Measurements from ENCODE around the gene MACROD2.

The MACROD2 gene

DNA sequence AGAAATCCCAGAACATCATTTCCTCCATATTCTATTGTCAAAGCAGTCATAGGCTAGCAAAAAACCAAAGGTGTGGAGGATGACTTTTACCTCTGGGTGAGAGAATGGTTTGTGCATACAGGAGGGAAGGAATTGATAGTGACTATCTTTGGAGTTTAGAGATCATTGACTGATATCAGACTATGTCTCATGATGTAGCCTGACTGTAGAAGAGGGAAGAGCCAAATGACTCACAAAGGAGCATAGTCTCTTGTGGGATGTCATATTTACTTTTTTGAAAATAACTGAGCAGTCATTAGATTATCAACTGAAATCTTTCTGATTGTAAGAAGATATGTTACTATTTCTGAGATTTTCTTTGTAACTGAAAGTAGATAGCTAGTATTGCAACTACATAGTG is 183.6 kb downstream of the MACROD2 start:
- H3K27ac ChIP-seq: no peak overlapping the region
- TF ChIP-seq, protein P1, sequence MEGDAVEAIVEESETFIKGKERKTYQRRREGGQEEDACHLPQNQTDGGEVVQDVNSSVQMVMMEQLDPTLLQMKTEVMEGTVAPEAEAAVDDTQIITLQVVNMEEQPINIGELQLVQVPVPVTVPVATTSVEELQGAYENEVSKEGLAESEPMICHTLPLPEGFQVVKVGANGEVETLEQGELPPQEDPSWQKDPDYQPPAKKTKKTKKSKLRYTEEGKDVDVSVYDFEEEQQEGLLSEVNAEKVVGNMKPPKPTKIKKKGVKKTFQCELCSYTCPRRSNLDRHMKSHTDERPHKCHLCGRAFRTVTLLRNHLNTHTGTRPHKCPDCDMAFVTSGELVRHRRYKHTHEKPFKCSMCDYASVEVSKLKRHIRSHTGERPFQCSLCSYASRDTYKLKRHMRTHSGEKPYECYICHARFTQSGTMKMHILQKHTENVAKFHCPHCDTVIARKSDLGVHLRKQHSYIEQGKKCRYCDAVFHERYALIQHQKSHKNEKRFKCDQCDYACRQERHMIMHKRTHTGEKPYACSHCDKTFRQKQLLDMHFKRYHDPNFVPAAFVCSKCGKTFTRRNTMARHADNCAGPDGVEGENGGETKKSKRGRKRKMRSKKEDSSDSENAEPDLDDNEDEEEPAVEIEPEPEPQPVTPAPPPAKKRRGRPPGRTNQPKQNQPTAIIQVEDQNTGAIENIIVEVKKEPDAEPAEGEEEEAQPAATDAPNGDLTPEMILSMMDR (IDR thresholded peaks at IDR 0.05): no peak
- TF ChIP-seq ZFX (IDR thresholded peaks at IDR 0.05; ENCODE audit: borderline replicate concordance): no peak

DNA sequence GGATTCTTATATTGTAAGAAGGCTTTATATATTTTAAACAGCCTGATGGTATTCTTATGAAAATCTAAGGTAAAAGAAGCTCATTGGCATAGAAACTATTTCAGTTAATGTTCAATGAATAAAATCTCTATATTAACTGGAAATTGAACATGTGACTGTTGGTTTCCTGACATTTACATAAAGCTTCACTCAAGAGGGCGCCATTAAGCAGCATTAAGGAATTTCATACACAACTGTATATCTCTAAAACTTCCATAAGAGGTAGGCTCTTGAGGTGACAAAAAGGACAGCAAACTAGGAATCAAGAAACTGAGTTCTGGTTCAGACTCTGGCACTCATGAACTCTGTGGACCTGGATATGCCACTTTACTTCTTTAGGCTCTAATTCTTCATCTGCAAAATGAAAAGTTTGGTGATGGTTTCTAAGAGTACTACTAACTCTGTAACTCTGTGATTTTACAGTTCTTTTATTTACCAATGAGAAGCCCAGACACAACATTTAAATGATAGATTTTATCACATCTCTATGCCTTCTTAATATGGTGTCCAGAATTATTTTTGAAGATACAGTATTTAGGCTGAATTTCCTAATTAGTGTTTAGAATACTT is 194.6 kb downstream of the MACROD2 start:
- H3K27ac ChIP-seq: no peak overlapping the region
- no peak for TF ChIP-seq ZFX (IDR thresholded peaks at IDR 0.05; ENCODE audit: borderline replicate concordance)
- TF ChIP-seq, protein P1 (IDR thresholded peaks at IDR 0.05): peak; percentile 78

DNA sequence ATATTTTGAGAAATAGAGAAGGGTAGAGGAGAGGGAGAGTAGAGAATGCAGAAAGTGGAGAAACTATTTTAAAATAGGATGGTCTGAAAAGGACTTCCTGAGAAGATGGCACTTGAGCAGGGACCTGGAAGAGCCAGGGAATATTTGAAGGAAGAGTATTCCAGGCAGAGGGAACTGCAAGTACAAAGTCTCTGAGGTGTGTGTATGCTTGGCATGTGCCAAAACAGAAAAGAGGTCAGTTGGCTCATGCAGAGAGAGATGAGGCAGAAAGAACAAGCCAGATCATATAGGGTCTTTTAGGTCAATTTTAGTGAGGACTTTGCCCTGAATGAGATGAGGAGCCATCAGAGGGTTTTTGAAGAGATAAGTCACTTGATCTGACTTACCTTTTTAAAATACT is 196.2 kb downstream of the MACROD2 start:
- TF ChIP-seq, protein P1 (IDR thresholded peaks at IDR 0.05): no peak
- no peak for TF ChIP-seq ZFX (IDR thresholded peaks at IDR 0.05; ENCODE audit: borderline replicate concordance)
- H3K27ac ChIP-seq: no peak overlapping the region

DNA sequence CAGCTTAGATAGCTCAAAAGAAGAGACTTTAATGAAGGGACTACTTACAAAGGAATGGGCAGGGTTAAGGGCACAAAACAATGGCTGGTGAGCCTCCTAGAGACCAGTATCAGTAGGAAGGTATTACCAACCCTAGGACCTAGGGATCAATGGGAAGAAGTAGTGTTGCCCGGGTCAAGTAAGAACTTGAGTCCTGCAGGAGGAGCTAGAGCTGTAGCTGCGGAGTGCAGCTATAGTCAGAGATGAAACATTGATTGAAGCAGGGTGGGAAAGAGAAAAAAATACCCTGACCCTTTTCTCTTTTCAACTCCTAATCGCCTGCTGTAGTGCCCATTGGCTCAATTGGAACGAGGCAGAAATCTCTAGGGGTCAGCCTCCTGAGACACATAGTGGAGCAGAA is 198.1 kb downstream of the MACROD2 start:
- TF ChIP-seq, protein P1 (IDR thresholded peaks at IDR 0.05): no peak
- no peak for TF ChIP-seq ZFX (IDR thresholded peaks at IDR 0.05; ENCODE audit: borderline replicate concordance)

DNA sequence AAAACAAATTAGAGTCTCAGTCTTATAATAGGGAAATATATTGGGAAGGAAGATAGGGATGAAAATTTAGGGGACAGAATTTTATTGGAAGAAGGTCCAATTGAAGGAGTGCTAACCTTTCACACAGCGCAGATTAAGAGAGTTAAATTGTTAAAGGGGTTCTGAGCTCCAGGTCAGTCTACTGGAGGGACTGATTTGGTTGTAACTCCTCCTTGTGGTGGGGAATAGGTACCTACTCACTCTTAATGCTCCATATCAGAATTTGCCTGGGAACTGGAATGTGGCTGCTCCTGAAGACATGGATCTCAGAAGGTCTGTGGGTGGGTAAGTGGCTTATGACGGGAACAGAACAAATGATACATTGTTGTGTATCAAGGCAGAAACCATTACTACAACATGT is 198.6 kb downstream of the MACROD2 start:
- no peak overlapping the region for H3K27ac ChIP-seq
- TF ChIP-seq ZFX (IDR thresholded peaks at IDR 0.05; ENCODE audit: borderline replicate concordance): no peak
- TF ChIP-seq, protein P1 (IDR thresholded peaks at IDR 0.05): peak; percentile 32

More for the DNA sequence above, 198.1 kb downstream of the MACROD2 start:
- no peak overlapping the region for H3K27ac ChIP-seq

DNA sequence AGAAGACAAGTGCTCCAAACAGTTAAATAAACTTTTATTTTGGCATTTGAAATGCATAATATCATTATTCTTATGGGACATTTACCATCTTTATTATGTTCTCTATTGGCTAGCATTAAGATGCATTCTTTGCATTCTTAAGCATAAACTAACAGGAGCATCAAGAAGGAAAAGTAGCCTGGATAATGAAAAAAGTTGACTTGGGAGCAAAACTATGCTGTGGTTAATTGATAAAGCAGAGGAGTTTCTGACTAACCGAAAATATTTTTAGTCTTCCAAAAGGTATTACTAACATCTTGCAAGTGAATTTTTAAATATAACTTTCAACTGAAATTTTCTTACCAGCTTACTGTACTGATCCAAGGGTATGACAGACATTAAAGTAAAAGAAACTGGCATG is 201.8 kb downstream of the MACROD2 start:
- no peak overlapping the region for H3K27ac ChIP-seq
- TF ChIP-seq, protein P1 (IDR thresholded peaks at IDR 0.05): no peak
- no peak for TF ChIP-seq ZFX (IDR thresholded peaks at IDR 0.05; ENCODE audit: borderline replicate concordance)

DNA sequence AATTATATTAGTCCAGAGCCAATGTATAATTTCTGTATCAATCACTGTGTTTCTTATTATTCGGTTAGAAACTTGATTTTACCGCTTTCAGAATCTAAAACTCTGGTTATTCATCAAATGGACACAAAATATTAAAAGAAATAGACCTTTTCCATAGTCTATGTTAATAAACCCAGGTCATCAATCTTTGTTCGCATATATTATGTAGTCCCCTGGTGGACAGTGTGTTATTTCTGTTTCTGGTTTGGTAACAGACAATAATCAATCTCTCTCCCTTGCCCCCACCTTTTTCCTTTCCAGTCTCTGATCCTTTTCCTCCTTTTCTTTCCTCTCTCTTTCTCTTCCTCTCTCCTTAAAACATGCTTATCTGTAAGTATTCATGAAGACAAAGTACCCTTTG is 203.1 kb downstream of the MACROD2 start:
- H3K27ac ChIP-seq: peak overlapping the region; percentile 18; the same call in 1 of the 2 replicates
- no peak for TF ChIP-seq ZFX (IDR thresholded peaks at IDR 0.05; ENCODE audit: borderline replicate concordance)
- TF ChIP-seq, protein P1 (IDR thresholded peaks at IDR 0.05): peak; percentile 11; the same call in 1 of the 2 replicates
